Ecto neural progenitor cell (in vitro differentiated cells): ENCODE measurements around the gene KATNA1.
"Not testable (repeated sequence)": the region's sequence is repeated elsewhere in the genome, so short reads cannot be mapped to it uniquely, and the experiment has no call there.

Experiments
- DNase-seq: peaks from one replicate; pipeline ENCODE4 v3.0.0-alpha.2; 2018; ENCODE audit warnings: low spot score

The KATNA1 gene

DNA sequence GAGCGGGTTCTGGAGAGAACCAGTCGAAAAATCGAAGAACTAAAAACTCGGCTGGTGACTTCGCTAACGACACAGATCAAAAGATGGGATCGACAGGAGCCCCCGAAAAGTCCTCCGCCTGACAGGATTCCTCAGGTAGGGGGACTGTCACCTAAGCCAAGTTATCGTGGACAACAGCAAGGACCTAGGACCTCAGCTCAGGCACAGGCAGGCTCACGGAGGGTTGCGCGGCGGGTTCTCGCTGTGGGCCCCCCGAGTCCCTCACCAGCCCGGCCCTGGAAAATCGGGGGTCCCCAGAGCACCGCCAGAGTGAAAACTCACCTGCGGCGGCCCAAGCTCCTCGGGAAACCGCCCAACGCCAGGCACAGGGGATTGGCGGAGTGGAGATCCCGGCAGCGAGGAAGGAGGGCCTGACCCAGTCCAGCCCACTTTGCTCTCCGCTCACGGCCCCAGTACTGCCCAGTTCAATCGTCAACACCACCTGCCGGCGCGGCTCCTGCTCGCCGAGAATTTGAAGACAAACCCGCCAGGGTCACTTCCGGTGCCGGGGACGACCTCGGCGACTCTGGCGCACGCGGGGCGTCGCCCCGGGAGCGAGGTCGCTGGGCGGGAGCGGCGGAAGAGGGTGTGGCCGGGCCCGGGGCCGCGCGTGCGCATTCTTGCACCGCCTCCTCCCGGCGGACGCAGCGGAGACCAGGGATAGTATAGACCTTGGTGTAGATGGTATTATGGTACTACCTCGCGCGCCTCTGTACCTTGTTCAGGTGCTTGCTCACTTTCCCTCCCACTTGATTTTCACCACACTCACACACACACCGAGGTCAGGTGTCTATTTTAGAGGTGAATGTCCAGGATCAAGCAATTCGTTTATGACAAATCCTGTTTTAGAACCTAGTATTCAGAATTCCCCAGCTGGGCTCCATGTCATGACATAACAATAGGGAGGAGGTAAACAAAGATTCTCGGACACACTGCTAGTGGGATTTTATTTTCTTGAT is at the start of gene KATNA1:
Gene KATNA1, minus strand, starts transcription at position 567 of the 998 bp plus-strand sequence. CDS start 10,167 bp downstream, outside the sequence.
- peak; percentile 93 for DNase-seq

DNA sequence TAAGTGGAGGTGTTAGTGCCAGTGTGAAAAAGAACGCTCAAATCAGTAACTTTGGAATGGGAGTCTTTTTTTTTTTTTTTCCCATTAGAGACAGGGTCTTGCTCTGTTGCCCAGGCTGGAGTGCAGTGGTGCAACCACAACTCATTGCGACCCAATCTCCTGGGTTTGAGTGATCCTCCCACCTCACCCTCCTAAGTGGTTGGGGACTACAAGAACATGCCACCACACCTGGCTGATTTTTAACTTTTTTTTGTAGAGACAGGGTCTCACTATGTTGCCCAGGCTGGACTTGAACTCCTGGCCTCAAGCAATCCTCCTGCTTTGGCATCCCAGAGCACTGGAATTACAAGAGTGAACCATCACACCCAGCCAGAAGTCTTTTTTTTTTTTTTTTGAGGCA is 49.7 kb upstream of the KATNA1 start:
- no peak for DNase-seq

- DNase-seq, result no peak
Measured at GRCh38 chr6:149696901-149697300, 48.4 kb upstream of the KATNA1 start.

- no peak for DNase-seq
Measured at GRCh38 chr6:149694921-149695320, 46.4 kb upstream of the KATNA1 start.

- DNase-seq, result no peak
Measured at GRCh38 chr6:149691201-149691600, 42.7 kb upstream of the KATNA1 start.

DNA sequence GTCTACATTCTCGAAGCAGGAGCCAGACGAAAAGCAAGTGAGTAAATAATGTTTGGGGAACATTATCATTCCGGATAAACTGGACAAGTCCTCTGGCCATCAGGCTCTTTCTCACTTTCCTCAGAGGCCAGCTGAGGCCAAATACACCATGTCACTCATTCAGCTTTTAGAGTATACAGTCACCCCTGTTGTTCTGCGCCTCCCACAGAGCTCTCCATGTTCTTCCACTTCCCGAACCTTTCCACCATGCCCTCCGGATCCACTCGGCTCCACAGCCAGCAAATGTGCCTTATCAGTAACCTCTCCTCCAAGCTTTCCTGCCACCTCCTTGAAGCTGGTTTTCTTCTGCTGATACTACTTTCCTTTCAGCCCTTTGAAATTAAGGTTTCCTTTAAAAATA is 37.7 kb upstream of the KATNA1 start:
- DNase-seq, result no peak

DNA sequence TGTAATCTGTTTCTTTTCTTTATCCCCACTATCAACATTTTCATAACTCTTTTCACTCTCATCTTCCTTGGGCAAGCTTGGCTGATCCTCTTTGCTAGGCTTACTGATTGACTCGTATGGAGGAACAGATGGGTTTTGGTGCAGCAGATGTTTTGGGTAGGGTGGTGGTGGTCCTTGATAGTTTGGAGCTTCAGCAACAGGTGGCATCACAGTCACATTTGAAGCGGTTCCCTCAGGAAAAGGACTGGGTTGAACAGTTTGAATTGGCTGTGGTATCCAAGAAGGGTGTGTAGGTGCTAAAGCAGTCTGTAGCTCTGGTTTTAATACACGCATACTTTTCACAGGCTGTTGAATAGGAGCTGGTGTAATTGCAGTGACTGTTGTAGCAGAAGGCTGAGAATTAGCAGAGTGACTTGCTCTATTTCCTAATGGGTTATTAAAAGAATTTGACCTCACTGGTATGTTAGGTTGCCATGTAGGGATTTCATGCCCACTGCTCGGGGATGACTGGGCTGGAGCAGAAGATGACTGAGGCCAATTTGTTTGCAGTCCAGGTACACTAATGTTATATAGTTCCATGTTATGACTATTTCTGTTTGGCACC is 34.8 kb upstream of the KATNA1 start:
- no peak for DNase-seq

DNA sequence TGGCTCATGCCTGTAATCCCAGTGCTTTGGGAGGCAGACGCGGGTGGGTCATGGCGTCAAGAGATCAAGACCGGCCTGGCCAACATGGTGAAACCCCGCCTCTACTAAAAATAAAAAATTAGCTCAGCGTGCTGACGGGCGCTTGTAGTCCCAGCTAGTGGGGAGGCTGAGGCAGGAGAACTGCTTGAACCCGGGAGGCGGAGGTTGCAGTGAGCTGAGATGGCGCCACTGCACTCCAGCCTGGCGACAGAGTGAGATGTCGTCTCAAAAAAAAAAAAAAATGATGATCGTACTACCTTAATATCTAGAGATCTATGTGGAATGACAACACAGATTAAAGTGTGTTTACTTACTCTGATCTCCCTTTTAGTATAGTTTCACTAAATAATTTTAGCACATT is 33.3 kb upstream of the KATNA1 start:
- DNase-seq, result not testable (repeated sequence)

- DNase-seq, result no peak
Measured at GRCh38 chr6:149681209-149681608, 32.7 kb upstream of the KATNA1 start.

GRCh38 chr6:149680503-149680902 is 32.0 kb upstream of the KATNA1 start:
- no peak for DNase-seq

GRCh38 chr6:149672265-149672664 is 23.8 kb upstream of the KATNA1 start:
- DNase-seq, result not testable (repeated sequence)

- DNase-seq, result no peak
Measured at GRCh38 chr6:149660028-149660427, 11.5 kb upstream of the KATNA1 start.

DNA sequence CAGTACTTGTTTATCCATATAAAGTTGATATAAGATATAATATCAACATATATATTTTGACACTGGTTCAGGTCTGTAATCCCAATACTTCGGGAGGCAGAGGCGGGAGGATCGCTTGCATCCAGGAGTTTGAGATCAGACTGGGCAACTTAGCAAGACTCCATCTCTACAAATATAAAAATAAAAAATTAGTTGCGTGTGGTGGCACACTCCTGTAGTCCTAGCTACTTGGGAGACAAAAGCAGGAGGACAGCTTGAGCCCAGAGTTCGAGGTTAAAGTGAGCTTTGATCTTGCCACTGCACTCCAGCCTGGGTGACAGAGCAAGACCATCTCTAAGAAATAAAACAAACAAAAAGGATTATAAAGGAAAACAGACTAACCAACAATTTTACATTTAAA is 8.9 kb upstream of the KATNA1 start:
- DNase-seq, result no peak

- no peak for DNase-seq
Measured at GRCh38 chr6:149651056-149651455, 2.5 kb upstream of the KATNA1 start.

GRCh38 chr6:149646599-149646998 is 1.9 kb downstream of the KATNA1 start:
- no peak for DNase-seq

- no peak for DNase-seq
Measured at GRCh38 chr6:149642829-149643580, 5.5 kb downstream of the KATNA1 start.

- no peak for DNase-seq
Measured at GRCh38 chr6:149636124-149636523, 12.4 kb downstream of the KATNA1 start.

DNA sequence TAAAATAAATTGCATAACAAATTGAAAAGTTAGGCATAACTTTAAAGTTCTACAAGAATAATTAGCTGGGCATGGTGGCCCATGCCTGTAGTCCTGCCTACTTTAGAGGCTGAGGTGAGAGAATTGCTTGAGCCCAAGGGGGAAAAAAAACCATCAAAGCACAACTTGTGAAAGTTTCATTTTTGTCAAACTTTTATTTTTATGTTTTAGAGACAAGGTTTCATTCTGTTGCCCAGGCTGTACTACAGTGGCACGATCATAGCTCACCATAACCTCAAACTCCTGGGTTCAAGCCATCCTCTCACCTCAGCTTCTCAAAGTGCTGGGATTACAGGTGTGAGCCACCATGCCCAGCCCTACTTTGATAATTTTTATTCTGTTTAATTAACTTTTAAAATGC is 14.2 kb downstream of the KATNA1 start:
- no peak for DNase-seq

DNA sequence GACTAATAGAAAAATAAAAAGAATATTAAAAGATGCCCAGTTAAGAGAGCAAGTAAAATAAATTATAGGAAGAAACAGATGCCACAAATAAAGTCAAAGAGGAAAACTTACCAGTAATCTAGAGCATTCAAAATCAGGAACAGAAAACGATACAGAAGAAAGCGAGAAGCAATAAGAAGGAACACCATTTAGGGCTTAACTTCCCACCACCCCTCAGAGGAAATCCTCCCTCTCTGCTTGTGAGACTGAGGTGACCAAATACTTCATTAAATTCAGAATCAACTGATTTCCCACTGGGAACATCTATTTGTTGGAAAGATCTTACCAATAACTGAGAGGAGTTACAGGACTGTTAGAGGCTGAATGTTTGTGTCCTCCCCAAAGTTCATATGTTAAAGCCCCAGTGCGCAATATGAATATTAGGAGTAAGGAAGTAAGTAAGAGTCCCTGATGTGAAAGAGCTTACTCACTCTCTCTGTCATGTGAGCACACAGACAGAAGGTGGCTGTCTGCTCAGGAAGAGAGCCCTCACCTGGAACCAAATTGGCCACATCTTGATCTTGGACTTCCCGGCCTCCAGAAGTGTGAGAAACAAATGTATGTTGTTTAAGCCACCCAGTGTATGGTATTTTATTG is 19.5 kb downstream of the KATNA1 start:
- no peak for DNase-seq

DNA sequence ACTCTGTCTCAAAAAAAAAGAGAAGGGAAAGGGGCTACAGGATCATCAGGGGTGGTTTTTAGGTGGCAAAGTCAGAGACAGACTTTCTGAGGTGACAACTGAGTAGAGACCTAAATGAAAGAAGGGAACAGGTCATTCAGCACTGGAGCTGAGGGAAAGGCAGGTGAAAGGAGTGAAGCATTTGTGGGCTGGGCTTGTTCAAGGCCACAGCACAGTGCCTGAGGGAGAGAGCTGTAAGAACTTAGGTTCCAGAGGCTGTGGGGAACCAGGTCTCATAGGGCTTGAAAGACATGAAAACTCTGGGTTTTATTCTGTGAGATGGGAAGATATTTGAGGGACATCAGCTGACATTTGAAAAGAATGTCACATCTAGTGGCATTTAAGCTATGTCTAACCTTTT is 20.8 kb downstream of the KATNA1 start:
- DNase-seq, result no peak

DNA sequence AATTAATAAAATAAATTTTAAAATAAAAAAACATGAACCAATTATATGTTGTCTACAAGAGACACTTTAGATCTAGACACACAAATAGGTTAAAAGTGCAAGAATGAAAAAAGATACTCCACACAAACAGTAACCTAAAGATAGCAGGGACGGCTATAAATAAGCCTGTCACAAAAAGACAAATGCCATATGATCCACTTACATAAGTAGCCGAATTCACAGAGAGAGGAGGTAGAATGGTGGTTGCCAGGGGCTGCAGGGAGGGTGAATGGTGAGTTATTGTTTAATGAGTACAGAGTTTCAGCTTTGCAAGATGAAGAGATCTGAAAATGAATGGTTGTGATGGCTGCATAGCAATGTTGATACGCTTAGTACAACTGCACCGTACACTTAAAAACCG is 32.7 kb downstream of the KATNA1 start:
- DNase-seq, result no peak

- no peak for DNase-seq
Measured at GRCh38 chr6:149614337-149614736, 34.2 kb downstream of the KATNA1 start.
